Vagina (tissue), 2 donors: ENCODE measurements around the gene OSBPL10.

Experiments
- POLR2A ChIP-seq, 2 donors: fragments of 450-650 bp; IDR thresholded peaks; one replicate each; pipeline ENCODE4 v1.6.1; 2017; ENCODE audit warnings: antibody characterized with exemption in 2 of 2, mild to moderate bottlenecking in 2 of 2, moderate library complexity in 2 of 2
- POLR2AphosphoS5 ChIP-seq, 2 donors: sonication (generic); formaldehyde crosslinking; IDR thresholded peaks; one replicate each; pipeline ENCODE4 v1.9.0; 2017; ENCODE audit warnings: antibody characterized with exemption in 2 of 2, mild to moderate bottlenecking in 2 of 2, low read depth in 1 of 2; ENCODE audit not compliant: insufficient read depth in 1 of 2
- TF ChIP-seq, protein P1 (sequence below), 3 experiments: fragments of 450-650 bp in 2 of 3; fragments of 200-600 bp in 1 of 3; sonication (generic) in 1 of 3; IDR thresholded peaks; one replicate each; pipeline ENCODE4 v1.5.1; 2017 to 2019; ENCODE audit warnings: antibody characterized with exemption in 3 of 3, mild to moderate bottlenecking in 2 of 3, moderate library complexity in 2 of 3

GRCh38 chr3:31920310-31920709 is 60.8 kb downstream of the OSBPL10 start:
- TF ChIP-seq, protein P1, sequence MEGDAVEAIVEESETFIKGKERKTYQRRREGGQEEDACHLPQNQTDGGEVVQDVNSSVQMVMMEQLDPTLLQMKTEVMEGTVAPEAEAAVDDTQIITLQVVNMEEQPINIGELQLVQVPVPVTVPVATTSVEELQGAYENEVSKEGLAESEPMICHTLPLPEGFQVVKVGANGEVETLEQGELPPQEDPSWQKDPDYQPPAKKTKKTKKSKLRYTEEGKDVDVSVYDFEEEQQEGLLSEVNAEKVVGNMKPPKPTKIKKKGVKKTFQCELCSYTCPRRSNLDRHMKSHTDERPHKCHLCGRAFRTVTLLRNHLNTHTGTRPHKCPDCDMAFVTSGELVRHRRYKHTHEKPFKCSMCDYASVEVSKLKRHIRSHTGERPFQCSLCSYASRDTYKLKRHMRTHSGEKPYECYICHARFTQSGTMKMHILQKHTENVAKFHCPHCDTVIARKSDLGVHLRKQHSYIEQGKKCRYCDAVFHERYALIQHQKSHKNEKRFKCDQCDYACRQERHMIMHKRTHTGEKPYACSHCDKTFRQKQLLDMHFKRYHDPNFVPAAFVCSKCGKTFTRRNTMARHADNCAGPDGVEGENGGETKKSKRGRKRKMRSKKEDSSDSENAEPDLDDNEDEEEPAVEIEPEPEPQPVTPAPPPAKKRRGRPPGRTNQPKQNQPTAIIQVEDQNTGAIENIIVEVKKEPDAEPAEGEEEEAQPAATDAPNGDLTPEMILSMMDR (IDR thresholded peaks at IDR 0.05): no peak
- TF ChIP-seq POLR2A (IDR thresholded peaks at IDR 0.05): no peak
- no peak for TF ChIP-seq POLR2AphosphoS5 (IDR thresholded peaks at IDR 0.05; ENCODE audit: insufficient read depth in 1 of 2, low read depth in 1 of 2)
